K562 treated with DMSO at 1 percent for 12 hours (cell line): ENCODE measurements around the gene LSAMP. TPM values are rescaled to one million over a fixed set of nuclear protein-coding genes. Genes with fewer than 3 reads are reported as not detected.

Source experiments
- total RNA-seq: library from RNA; unstranded; fragments of 300-600 nt; gene quantifications from 2 replicates; pipeline ENCODE4 v1.2.3, GENCODE V29; 2022; ENCODE audit not compliant: insufficient read depth

The LSAMP gene
- total RNA-seq = not detected in 2 replicates

GRCh38 chr3:116445311-116445841 is at the start of gene LSAMP:
Gene LSAMP, minus strand, starts transcription at chr3:116445487.

